Measurements from ENCODE around the gene TXK. TPM values are rescaled to one million over a fixed set of nuclear protein-coding genes. Genes with fewer than 3 reads are reported as not detected.

The TXK gene
- total and polyA plus RNA-seq, 2 experiments from 2014 or later: 0.14 to 0.40 TPM

DNA sequence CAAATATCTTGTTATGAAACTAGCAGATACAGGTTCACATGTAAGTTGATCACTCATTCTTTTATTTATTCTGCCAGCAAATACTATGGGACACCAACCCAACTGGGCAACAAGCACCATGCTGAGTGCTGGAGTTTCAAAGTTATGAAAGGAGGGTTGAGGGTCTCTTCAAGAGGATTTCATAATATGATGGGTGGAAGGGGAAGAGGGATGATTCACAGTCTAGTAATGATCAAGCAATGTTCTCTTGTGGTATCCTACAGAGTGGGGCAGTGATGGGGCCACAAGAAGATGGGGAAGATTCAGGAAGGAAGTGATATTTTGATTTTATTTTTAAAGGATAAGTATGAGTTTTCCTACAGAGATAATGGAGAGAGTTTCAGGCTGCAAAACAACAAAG is 46.2 kb upstream of the TXK start:
- peaks cover 2% of the 10 kb centered on the region for H3K27me3 Mint-ChIP-seq (ENCODE audit: insufficient read depth, low read depth, poor library complexity)
- ATAC-seq (no peak), DNase-seq (ENCODE audit: low spot score) (no peak)
- no peak overlapping the region for H3K27ac Mint-ChIP-seq
- Histone ChIP-seq H3K4me1 (ENCODE audit: insufficient read depth) (peaks cover 15% of the 10 kb centered on the region), H3K4me3 (no peak overlapping the region), H3K79me2 (replicated peaks; ENCODE audit: insufficient read depth) (no peaks in the 10 kb centered on the region), H3K27ac (ENCODE audit: low read depth) (no peak overlapping the region), H3K9me2 (ENCODE audit: insufficient read depth) (no peaks in the 10 kb centered on the region), H3K36me3 (ENCODE audit: insufficient read depth) (no peaks in the 10 kb centered on the region), H3K27me3 (ENCODE audit: insufficient read depth) (no peaks in the 10 kb centered on the region), H4K20me1 (replicated peaks; ENCODE audit: insufficient read depth) (no peaks in the 10 kb centered on the region), H2AFZ (no peak overlapping the region), H3F3A (replicated peaks; ENCODE audit: low read depth) (no peaks in the 10 kb centered on the region), H3K4me2 (no peak overlapping the region)
- TF ChIP-seq, protein P1, sequence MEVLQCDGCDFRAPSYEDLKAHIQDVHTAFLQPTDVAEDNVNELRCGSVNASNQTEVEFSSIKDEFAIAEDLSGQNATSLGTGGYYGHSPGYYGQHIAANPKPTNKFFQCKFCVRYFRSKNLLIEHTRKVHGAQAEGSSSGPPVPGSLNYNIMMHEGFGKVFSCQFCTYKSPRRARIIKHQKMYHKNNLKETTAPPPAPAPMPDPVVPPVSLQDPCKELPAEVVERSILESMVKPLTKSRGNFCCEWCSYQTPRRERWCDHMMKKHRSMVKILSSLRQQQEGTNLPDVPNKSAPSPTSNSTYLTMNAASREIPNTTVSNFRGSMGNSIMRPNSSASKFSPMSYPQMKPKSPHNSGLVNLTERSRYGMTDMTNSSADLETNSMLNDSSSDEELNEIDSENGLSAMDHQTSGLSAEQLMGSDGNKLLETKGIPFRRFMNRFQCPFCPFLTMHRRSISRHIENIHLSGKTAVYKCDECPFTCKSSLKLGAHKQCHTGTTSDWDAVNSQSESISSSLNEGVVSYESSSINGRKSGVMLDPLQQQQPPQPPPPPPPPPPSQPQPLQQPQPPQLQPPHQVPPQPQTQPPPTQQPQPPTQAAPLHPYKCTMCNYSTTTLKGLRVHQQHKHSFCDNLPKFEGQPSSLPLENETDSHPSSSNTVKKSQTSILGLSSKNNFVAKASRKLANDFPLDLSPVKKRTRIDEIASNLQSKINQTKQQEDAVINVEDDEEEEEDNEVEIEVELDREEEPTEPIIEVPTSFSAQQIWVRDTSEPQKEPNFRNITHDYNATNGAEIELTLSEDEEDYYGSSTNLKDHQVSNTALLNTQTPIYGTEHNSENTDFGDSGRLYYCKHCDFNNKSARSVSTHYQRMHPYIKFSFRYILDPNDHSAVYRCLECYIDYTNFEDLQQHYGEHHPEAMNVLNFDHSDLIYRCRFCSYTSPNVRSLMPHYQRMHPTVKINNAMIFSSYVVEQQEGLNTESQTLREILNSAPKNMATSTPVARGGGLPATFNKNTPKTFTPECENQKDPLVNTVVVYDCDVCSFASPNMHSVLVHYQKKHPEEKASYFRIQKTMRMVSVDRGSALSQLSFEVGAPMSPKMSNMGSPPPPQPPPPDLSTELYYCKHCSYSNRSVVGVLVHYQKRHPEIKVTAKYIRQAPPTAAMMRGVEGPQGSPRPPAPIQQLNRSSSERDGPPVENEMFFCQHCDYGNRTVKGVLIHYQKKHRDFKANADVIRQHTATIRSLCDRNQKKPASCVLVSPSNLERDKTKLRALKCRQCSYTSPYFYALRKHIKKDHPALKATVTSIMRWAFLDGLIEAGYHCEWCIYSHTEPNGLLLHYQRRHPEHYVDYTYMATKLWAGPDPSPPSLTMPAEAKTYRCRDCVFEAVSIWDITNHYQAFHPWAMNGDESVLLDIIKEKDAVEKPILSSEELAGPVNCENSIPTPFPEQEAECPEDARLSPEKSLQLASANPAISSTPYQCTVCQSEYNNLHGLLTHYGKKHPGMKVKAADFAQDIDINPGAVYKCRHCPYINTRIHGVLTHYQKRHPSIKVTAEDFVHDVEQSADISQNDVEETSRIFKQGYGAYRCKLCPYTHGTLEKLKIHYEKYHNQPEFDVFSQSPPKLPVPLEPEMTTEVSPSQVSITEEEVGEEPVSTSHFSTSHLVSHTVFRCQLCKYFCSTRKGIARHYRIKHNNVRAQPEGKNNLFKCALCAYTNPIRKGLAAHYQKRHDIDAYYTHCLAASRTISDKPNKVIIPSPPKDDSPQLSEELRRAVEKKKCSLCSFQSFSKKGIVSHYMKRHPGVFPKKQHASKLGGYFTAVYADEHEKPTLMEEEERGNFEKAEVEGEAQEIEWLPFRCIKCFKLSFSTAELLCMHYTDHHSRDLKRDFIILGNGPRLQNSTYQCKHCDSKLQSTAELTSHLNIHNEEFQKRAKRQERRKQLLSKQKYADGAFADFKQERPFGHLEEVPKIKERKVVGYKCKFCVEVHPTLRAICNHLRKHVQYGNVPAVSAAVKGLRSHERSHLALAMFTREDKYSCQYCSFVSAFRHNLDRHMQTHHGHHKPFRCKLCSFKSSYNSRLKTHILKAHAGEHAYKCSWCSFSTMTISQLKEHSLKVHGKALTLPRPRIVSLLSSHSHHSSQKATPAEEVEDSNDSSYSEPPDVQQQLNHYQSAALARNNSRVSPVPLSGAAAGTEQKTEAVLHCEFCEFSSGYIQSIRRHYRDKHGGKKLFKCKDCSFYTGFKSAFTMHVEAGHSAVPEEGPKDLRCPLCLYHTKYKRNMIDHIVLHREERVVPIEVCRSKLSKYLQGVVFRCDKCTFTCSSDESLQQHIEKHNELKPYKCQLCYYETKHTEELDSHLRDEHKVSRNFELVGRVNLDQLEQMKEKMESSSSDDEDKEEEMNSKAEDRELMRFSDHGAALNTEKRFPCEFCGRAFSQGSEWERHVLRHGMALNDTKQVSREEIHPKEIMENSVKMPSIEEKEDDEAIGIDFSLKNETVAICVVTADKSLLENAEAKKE (CRISPR knock-in tag; IDR thresholded peaks at IDR 0.05): no peak
- no peak overlapping the region for H3K4me3 Mint-ChIP-seq
- H3K36me3 Mint-ChIP-seq (ENCODE audit: low read depth): peaks cover 8% of the 10 kb centered on the region; the same call in 1 of the 3 replicates
- peaks cover 27% of the 10 kb centered on the region for H3K4me1 Mint-ChIP-seq
- peaks cover 3% of the 10 kb centered on the region for H3K9me3 Mint-ChIP-seq

DNA sequence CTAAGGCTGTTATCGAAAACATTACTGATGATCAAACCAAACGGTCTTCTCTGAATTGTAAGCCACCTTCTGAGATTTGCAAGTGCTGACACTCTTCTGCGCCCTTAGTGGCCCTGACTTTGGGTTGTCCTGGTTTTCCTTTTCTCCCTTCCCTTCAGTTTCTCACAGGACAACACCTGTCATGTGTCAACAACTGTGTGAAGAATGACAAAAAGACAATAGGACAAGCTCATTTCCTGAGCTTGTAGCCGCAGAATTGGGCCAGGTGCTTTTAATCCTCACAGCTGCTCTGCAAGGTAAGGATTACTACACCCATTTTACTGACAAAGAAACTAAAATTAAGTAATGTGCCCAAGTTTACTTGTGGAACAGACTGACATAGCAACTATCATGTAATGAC is 44.9 kb upstream of the TXK start:
- Histone ChIP-seq H3F3A (replicated peaks; ENCODE audit: low read depth) (no peaks in the 10 kb centered on the region), H3K4me3 (no peak overlapping the region), H3K27ac (ENCODE audit: low read depth) (peak overlapping the region; percentile 59; the same call in 1 of the 2 replicates), H3K27me3 (ENCODE audit: insufficient read depth) (no peaks in the 10 kb centered on the region), H2AFZ (no peak overlapping the region), H3K4me2 (no peak overlapping the region), H3K9me2 (ENCODE audit: insufficient read depth) (no peaks in the 10 kb centered on the region), H3K36me3 (ENCODE audit: insufficient read depth) (no peaks in the 10 kb centered on the region), H3K79me2 (replicated peaks; ENCODE audit: insufficient read depth) (no peaks in the 10 kb centered on the region), H4K20me1 (replicated peaks; ENCODE audit: insufficient read depth) (no peaks in the 10 kb centered on the region), H3K4me1 (ENCODE audit: insufficient read depth) (peaks cover 21% of the 10 kb centered on the region)
- DNase-seq (ENCODE audit: low spot score) (peak; percentile 67), ATAC-seq (no peak; the same call in 2 of the 3 replicates)
- Mint-ChIP-seq H3K36me3 (ENCODE audit: low read depth) (peaks cover 4% of the 10 kb centered on the region; the same call in 1 of the 3 replicates), H3K4me3 (no peak overlapping the region; the same call in 2 of the 3 replicates), H3K4me1 (peaks cover 38% of the 10 kb centered on the region), H3K9me3 (peaks cover 3% of the 10 kb centered on the region), H3K27me3 (ENCODE audit: insufficient read depth, low read depth, poor library complexity) (peaks cover 4% of the 10 kb centered on the region), H3K27ac (peak overlapping the region; percentile 69)
- TF ChIP-seq STAT1 (IDR thresholded peaks at IDR 0.05; ENCODE audit: unreplicated experiment) (no peak), CREB1 (CRISPR knock-in tag; IDR thresholded peaks at IDR 0.05; ENCODE audit: low read depth) (no peak), ZNF114 (CRISPR knock-in tag; IDR thresholded peaks at IDR 0.05) (no peak), JUNB (IDR thresholded peaks at IDR 0.05; ENCODE audit: unreplicated experiment) (no peak), NANOG (IDR thresholded peaks at IDR 0.05; ENCODE audit: borderline replicate concordance) (no peak), POLR2AphosphoS5 (IDR thresholded peaks at IDR 0.05; ENCODE audit: low read depth) (no peak)
- TF ChIP-seq, protein P2, sequence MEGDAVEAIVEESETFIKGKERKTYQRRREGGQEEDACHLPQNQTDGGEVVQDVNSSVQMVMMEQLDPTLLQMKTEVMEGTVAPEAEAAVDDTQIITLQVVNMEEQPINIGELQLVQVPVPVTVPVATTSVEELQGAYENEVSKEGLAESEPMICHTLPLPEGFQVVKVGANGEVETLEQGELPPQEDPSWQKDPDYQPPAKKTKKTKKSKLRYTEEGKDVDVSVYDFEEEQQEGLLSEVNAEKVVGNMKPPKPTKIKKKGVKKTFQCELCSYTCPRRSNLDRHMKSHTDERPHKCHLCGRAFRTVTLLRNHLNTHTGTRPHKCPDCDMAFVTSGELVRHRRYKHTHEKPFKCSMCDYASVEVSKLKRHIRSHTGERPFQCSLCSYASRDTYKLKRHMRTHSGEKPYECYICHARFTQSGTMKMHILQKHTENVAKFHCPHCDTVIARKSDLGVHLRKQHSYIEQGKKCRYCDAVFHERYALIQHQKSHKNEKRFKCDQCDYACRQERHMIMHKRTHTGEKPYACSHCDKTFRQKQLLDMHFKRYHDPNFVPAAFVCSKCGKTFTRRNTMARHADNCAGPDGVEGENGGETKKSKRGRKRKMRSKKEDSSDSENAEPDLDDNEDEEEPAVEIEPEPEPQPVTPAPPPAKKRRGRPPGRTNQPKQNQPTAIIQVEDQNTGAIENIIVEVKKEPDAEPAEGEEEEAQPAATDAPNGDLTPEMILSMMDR (conservative IDR thresholded peaks at IDR 0.05; ENCODE audit: low read depth in 2 of 2): no peak
- TF ChIP-seq, protein P3, sequence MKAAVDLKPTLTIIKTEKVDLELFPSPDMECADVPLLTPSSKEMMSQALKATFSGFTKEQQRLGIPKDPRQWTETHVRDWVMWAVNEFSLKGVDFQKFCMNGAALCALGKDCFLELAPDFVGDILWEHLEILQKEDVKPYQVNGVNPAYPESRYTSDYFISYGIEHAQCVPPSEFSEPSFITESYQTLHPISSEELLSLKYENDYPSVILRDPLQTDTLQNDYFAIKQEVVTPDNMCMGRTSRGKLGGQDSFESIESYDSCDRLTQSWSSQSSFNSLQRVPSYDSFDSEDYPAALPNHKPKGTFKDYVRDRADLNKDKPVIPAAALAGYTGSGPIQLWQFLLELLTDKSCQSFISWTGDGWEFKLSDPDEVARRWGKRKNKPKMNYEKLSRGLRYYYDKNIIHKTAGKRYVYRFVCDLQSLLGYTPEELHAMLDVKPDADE (IDR thresholded peaks at IDR 0.05): no peak
- TF ChIP-seq, protein P4, sequence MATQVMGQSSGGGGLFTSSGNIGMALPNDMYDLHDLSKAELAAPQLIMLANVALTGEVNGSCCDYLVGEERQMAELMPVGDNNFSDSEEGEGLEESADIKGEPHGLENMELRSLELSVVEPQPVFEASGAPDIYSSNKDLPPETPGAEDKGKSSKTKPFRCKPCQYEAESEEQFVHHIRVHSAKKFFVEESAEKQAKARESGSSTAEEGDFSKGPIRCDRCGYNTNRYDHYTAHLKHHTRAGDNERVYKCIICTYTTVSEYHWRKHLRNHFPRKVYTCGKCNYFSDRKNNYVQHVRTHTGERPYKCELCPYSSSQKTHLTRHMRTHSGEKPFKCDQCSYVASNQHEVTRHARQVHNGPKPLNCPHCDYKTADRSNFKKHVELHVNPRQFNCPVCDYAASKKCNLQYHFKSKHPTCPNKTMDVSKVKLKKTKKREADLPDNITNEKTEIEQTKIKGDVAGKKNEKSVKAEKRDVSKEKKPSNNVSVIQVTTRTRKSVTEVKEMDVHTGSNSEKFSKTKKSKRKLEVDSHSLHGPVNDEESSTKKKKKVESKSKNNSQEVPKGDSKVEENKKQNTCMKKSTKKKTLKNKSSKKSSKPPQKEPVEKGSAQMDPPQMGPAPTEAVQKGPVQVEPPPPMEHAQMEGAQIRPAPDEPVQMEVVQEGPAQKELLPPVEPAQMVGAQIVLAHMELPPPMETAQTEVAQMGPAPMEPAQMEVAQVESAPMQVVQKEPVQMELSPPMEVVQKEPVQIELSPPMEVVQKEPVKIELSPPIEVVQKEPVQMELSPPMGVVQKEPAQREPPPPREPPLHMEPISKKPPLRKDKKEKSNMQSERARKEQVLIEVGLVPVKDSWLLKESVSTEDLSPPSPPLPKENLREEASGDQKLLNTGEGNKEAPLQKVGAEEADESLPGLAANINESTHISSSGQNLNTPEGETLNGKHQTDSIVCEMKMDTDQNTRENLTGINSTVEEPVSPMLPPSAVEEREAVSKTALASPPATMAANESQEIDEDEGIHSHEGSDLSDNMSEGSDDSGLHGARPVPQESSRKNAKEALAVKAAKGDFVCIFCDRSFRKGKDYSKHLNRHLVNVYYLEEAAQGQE (IDR thresholded peaks at IDR 0.05; ENCODE audit: unreplicated experiment): no peak

All from GM23338 (cell line).